NCI-H226 (cell line): ENCODE data around the gene CEP89.

Experiments used
- DNase-seq: peaks from one replicate; pipeline ENCODE4 v3.0.0-alpha.2; 2015

The CEP89 gene

GRCh38 chr19:32831611-32832010 lies 140.1 kb downstream of the CEP89 start:
- DNase-seq: no peak

- DNase-seq: no peak
Observed at GRCh38 chr19:32830231-32831014, 141.3 kb downstream of the CEP89 start.

- DNase-seq: no peak
Observed at GRCh38 chr19:32829345-32829896, 142.3 kb downstream of the CEP89 start.

GRCh38 chr19:32828643-32829344 lies 143.0 kb downstream of the CEP89 start:
- DNase-seq: no peak

GRCh38 chr19:32828139-32828538 lies 143.6 kb downstream of the CEP89 start:
- DNase-seq: no peak
